GM19193 (cell line): ENCODE data around the gene KLHDC4.

Experiments
- POLR2A ChIP-seq: IDR thresholded peaks from 4 replicates; pipeline ENCODE4 v1.6.1; 2011; ENCODE audit not compliant: insufficient read depth, insufficient read length; ENCODE audit errors: extremely low read depth

KLHDC4 gene

DNA sequence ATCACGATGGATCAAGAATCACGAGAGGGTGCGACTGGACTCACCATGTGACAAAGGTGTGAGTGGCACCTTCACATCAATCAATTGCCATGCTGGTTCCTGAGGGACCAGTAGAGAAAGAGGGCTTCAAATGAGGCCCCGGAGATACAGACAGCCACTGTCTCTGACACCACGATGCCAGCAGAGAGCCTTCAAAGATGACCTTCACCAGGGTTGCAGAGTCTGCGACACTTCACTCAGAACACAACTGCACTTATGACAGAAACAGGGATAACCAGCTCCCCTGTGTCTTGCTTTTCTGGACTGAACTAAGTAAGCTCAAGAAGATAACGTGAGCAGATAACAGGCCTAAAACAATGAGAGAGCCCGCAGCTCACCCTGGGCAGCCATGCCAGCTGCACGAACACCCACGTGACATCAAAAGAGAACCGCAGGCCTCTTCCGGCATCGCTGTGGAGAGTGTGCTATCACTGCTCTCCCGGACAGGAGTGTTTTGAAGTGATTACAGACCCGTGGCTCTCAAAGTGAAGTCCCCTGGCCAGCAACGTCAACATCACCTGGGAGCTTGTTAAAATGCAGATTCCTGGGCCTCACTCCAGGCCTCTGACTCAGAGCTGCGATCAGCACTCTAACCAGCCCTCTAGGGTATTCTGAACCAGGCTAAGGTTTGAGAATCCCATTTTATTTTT, 36.4 kb downstream of the KLHDC4 start:
- TF ChIP-seq POLR2A: no peak

DNA sequence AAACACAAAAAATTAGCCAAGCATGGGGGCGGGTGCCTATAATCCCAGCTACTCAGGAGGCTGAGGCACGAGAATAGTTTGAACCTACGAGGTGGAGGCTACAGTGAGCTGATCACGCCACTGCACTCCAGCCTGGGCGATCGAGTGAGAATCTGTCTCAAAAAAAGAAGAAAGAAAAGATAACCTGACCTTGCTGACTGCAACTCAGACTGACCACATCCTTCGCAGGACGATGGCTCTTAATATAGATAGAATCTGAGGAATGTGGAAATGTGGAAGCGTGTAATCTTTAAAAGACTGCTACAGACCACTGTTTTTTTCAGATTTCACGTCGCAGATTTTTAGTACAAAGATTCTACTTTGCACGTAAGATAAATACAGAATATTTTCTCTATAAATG, 37.8 kb downstream of the KLHDC4 start:
- TF ChIP-seq POLR2A: no peak

DNA sequence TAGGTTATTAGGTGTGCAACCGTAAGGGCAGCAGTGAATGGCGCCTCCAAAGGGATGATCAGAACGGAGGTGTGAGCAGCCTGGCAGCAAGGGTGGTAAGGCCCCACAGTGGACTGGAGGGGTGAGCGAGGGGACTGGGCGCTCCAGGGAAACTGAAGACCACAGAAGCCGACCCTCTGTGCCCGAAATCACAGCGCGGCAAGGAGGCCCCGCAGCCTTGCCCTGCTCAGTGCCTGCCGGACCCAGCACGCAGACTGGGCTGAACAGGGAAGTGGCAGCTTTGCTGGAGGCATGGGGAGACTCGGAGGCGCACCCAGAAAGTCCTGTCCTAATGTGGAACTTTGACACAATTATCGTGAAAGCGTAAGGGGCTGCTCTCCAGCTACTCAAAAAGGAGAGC, 38.4 kb downstream of the KLHDC4 start:
- TF ChIP-seq POLR2A: no peak

DNA sequence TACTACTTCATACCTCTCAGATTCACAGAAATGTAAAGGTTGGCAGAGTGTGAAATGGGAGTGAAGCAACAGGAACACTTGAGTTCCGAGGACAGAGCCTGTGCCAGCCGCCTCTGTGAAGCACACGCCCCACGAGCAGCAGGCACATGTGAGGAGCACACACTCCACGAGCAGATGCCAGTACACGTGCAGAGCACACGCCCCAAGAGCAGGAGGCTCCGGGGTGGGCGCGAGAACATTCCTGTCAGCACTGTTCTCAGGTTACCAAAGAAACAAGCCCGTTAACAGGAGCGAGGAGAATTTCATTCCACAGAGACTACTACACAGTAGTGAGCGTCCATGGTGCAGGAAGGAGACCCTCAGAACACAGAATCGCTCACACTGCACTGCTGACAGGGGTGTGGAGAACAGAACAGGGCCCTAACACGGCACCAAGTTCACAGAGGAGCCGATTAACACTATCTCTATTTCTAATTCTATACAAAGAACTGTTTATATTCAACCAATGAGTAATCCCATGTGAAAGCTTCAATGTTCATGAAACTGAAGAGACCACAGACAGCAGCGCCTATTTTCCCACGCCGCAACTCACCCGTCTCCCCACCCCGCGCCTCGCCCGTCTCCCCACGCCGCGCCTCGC, 40.1 kb downstream of the KLHDC4 start:
- TF ChIP-seq POLR2A: no peak

GRCh38 chr16:87724490-87725291, 41.1 kb downstream of the KLHDC4 start:
- no peak for TF ChIP-seq POLR2A

GRCh38 chr16:87723226-87723623, 42.6 kb downstream of the KLHDC4 start:
- TF ChIP-seq POLR2A: no peak

GRCh38 chr16:87722590-87723225, 43.1 kb downstream of the KLHDC4 start:
- TF ChIP-seq POLR2A: no peak

DNA sequence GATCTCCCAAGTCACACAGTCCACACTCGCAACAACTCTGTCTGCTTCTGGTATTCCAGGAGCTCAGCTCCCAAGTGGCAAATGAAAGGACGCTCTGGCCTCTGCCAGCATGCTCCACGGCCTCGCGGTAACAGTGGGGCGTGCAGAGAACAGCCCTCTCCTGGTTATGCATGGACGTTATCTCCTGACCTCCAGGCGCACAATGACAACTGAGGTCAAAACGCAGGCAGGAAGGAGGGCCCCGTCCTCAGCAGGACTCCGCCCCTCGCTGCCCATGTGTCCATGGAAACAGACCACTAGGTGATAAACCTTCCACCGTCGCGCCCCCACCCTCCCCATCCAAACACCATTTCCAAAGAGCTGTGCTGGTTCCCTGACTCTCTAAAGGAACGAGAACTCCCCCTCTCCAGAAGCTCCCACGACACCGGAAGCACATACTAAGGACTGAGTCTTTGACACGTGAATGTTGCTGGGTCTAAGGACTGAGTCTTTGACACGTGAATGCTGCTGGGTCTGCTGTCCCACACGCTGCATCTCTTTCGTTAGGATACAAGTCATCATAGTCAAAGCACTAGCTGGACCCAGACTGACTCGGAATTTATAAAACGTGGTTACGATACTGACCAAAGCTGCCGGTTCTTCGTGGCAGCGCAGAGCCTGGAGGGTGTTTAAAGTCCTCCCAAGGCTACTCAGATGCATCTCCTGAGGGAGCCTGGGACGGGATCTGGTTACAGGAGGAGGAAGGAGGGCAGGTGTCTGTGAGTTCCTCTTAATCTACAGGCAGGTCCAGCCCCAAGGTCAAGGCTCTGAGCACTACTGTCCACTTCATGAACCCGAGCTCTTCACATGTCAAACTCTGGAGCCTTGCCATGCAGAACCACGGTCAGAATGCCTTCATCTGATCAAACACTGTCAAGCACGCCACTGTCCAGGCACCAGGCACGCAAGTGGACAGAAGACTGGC, 43.9 kb downstream of the KLHDC4 start:
- no peak for TF ChIP-seq POLR2A

- no peak for TF ChIP-seq POLR2A
These were observed 45.3 kb downstream of the KLHDC4 start for GRCh38 chr16:87720446-87720845.

DNA sequence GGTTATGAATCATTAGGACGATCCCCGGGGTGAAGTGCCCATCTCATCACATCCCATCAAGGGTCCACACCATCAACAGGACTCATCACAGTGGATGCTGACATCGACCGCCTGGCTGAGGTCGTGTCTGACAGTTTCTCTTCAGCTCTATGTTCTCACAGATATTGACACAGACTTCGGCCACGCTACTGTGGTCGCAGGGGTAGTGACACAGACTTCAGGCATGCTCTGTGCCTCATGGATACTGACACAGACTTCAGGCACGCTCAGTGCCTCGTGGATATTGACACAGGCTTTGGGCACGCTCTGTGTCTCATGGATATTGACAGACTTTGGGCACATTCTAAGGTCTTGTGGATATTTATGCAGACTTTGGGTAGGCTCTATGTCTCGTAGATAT, 50.1 kb downstream of the KLHDC4 start:
- TF ChIP-seq POLR2A: no peak

- TF ChIP-seq POLR2A: no peak
These were observed 50.6 kb downstream of the KLHDC4 start for GRCh38 chr16:87715231-87715630.

DNA sequence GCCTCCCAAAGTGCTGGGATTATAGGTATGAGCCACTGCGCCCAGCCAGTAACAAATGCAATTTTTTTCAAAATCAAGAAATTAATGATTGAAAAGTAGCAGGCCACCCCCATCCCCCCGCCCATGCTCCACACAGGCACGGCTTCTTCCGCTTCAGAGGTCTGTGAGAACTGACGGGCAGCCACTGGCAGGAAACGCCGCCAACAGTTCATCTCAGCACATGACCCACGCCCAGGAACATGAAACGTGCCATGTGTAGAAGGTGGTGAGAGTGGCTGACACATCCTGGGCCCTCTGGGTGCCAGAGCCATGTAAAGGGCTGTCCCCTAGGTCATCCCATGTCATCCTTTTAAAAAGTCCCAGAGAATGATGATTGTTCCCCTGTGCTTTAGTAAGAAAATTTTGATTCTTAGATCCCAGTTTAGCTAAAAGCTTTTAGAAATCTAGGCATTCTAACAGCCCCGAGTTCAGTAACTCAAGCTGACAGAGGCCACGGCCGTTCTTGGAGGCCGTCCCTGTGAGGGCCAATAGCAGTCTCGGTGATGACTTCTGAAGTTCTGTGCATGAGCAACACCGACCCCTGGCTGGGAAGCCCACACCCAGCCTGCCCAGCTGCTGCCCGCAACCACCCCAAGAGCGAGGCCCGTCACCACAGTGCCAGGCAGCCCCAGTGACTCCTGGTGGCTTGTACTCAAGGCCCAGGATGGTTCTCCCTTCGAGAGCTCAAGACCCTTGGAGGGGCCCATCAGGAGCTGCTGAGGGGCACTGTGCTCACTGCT, 52.1 kb downstream of the KLHDC4 start:
- TF ChIP-seq POLR2A: no peak

DNA sequence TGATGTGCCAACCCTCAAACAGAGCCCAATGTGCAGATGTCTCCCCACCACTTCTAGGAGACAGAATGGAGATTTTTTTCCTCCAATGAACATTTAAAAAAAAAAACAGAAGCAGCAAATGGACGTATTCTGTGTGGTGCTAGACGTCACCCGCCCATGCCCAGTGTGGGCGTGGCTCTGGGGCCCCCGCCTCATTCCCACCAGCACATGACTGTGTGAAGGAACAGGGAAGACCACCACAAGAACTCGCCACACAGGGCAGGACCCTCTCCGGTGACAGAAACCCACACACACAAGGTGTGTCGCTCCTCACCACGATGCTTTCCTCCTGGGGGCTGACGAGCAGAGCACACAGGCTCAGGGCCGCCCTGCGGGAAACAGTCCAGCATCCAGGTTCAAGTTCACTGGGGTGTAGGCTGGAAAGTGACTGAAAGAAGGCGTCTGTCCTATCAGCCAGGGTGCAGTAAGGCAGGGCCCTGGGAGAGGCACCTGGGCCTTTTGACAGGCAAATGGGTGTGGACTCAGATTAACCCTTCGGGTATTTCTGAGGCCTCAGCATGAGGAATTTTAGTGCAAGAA, 53.5 kb downstream of the KLHDC4 start:
- TF ChIP-seq POLR2A: no peak

DNA sequence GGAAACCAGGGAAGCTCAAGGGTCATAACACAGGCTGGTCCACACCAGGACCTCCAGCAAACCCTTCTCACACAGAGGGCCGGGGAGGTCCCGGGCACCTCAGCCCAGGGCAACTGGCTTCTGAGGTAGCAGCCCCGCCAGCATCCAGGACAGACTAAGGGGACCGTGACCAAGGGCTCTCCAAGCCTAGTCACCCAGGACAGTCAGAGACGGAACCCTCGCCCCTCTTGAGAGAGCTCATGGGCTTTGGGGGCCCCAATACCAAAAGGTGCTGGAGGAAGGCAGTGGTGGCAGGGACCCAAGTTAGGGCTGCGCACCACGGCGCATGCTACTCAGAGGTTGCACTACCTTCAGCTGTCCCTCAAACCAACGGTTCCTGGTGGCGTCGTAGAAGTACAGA, 54.9 kb downstream of the KLHDC4 start:
- no peak for TF ChIP-seq POLR2A

DNA sequence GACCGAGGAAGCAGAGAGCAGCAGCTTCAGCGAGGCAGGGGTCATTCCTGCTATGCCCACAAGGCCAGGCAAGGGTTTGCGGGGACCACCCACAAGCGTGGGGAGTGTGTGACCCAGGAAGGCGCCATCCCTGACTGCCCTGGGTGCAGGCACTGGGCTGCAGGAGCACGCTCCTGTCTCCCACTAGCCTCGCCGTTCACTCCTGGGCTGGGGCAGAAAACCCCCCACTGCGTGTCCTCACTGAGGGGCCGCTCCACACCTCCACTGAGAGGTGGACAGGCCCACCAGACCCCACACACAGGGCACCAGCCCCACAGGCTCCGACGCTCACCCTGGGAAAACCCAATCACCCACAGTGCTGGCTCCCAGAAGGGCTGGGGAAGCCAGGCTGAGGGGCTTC, 56.1 kb downstream of the KLHDC4 start:
- no peak for TF ChIP-seq POLR2A
